ENCODE measurements around the gene RDH14.

DNA sequence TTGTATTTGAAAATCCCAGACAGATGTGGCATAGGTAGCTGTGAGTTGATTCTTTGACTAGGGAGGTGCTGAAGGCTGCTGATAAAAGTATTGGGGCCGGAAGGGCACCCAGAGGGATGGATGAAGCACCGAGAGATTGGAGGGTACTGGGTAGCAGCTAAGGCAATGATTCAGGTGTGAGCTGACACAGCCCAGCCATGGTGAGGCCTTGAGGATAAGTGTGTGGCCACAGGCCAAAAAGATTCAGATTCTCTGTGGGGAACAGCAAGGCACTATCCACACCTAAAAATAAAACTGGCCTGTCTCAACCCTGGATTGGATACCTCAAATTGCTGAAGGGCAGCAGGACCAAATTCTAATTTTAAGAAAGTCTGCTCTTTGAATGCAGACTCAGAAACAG lies 35.2 kb downstream of the RDH14 start:
- TF ChIP-seq, protein P1, sequence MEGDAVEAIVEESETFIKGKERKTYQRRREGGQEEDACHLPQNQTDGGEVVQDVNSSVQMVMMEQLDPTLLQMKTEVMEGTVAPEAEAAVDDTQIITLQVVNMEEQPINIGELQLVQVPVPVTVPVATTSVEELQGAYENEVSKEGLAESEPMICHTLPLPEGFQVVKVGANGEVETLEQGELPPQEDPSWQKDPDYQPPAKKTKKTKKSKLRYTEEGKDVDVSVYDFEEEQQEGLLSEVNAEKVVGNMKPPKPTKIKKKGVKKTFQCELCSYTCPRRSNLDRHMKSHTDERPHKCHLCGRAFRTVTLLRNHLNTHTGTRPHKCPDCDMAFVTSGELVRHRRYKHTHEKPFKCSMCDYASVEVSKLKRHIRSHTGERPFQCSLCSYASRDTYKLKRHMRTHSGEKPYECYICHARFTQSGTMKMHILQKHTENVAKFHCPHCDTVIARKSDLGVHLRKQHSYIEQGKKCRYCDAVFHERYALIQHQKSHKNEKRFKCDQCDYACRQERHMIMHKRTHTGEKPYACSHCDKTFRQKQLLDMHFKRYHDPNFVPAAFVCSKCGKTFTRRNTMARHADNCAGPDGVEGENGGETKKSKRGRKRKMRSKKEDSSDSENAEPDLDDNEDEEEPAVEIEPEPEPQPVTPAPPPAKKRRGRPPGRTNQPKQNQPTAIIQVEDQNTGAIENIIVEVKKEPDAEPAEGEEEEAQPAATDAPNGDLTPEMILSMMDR (IDR thresholded peaks at IDR 0.05): no peak
- no peak for TF ChIP-seq POLR2A (IDR thresholded peaks at IDR 0.05)
